Lung (tissue), 12 donors: ENCODE results near the gene C9orf152. TPM values are rescaled to one million over a fixed set of nuclear protein-coding genes. Genes with fewer than 3 reads are reported as not detected.
A peak's percentile ranks its signal among the peaks of the same experiment; 100 is the strongest.

Source experiments
- ATAC-seq: fragments of 200-7000 bp; cut with Tn5 transposase; one replicate; pipeline ENCODE4 v1.9.1; 2020; ENCODE audit warnings: moderate number of reproducible peaks; ENCODE audit not compliant: insufficient read depth, low FRiP score
- DNase-seq, 3 donors: peaks; one replicate each; pipeline ENCODE4 v3.0.0-alpha.2; 2013 to 2017
- H3K27ac ChIP-seq, 2 donors: one replicate each; pipeline ENCODE4 v1.5.1; 2013; ENCODE audit warnings: mild to moderate bottlenecking in 2 of 2, moderate library complexity in 2 of 2, control low read depth in 1 of 2, inconsistent platforms in 1 of 2, low read depth in 1 of 2, low read length in 1 of 2
- H3K27me3 ChIP-seq, 3 donors: one replicate each; pipeline ENCODE4 v1.5.1; 2013; ENCODE audit warnings: low read length in 2 of 3; ENCODE audit not compliant: control insufficient read depth in 3 of 3, insufficient read depth in 3 of 3
- H3K36me3 ChIP-seq, 4 donors: one replicate each; pipeline ENCODE4 v1.5.1; 2013; ENCODE audit warnings: low read length in 4 of 4, mild to moderate bottlenecking in 1 of 4, moderate library complexity in 1 of 4; ENCODE audit not compliant: control insufficient read depth in 4 of 4, insufficient read depth in 4 of 4
- H3K4me1 ChIP-seq, 5 donors: one replicate each; pipeline ENCODE4 v1.5.1; 2013; ENCODE audit warnings: low read length in 5 of 5, mild to moderate bottlenecking in 2 of 5, moderate library complexity in 1 of 5; ENCODE audit not compliant: control insufficient read depth in 5 of 5, insufficient read depth in 5 of 5
- H3K4me3 ChIP-seq: one replicate; pipeline ENCODE4 v1.5.1; 2013; ENCODE audit warnings: mild to moderate bottlenecking, control low read depth, moderate library complexity
- H3K9ac ChIP-seq, 2 donors: one replicate each; pipeline ENCODE4 v1.5.1; 2013; ENCODE audit warnings: low read length in 2 of 2, control low read depth in 1 of 2; ENCODE audit not compliant: insufficient read depth in 1 of 2
- H3K9me3 ChIP-seq, 4 donors: one replicate each; pipeline ENCODE4 v1.5.1; 2013; ENCODE audit warnings: low read length in 3 of 4, mild to moderate bottlenecking in 1 of 4, moderate library complexity in 1 of 4; ENCODE audit not compliant: control insufficient read depth in 4 of 4, insufficient read depth in 3 of 4
- WGBS, 2 donors: extraction: QIAGEN DNeasy Blood & Tissue Kit; methylation state at CpG; one replicate each; pipeline ENCODE4 v1.1.7; 2013; 5-methylcytosine and 5-hydroxymethylcytosine counted together
- polyA plus RNA-seq, 2 donors: library from polyadenylated mRNA; stranded (reverse); fragments of 200-250 nt; gene quantifications; one replicate each; pipeline ENCODE4 v1.2.1, GENCODE V29; 2013
- total RNA-seq, 2 donors: library from RNA; depleted of rRNA in 1 of 2; stranded (reverse); fragments of >200 nt in 1 of 2; gene quantifications; one replicate each; pipeline ENCODE4 v1.2.1, GENCODE V29; 2014 to 2021
- TF ChIP-seq, protein P1 (sequence below): IDR thresholded peaks from 2 replicates; pipeline ENCODE4 v1.5.1; 2012; ENCODE audit warnings: mild to moderate bottlenecking; ENCODE audit errors: control extremely low read depth, extremely low read depth
- donor health status: control.
- donor health status: control.
- donor health status: Bipolar disorder and iron deficiency.
- donor health status: healthy.
- donor health status: DM: yes; HTN: yes; CAD: no.

The C9orf152 gene
- total and polyA plus RNA-seq, 4 donors, result 4.2 to 16.8 (median 11.2) TPM

DNA sequence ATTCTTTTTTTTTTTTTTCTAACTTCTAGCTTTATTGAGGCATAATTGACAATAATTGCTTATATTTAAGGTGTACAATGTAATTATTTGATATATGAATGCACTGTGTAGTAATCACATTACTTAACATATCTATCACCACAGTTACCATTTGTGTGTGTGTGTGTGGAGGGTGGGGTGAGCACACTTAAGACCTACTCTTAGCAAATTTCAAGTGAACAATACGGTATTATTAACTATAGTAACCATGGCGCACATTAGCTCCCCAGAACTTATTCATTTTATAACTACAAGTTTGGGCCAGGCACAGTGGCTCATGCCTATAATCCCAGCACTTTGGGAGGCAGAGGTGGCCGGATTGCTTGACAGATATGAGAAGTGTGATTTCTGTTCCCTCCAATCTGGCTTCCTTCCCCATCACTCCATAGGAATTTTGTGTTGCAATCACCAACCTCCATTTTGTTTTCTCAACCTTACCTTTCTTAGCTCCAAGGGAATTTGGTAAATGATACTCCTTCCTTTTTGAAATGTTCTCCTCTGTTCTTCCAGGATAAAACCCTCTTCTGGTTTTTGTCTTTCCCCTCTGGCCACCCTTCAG is 33.4 kb upstream of the C9orf152 start:
- TF ChIP-seq, protein P1, sequence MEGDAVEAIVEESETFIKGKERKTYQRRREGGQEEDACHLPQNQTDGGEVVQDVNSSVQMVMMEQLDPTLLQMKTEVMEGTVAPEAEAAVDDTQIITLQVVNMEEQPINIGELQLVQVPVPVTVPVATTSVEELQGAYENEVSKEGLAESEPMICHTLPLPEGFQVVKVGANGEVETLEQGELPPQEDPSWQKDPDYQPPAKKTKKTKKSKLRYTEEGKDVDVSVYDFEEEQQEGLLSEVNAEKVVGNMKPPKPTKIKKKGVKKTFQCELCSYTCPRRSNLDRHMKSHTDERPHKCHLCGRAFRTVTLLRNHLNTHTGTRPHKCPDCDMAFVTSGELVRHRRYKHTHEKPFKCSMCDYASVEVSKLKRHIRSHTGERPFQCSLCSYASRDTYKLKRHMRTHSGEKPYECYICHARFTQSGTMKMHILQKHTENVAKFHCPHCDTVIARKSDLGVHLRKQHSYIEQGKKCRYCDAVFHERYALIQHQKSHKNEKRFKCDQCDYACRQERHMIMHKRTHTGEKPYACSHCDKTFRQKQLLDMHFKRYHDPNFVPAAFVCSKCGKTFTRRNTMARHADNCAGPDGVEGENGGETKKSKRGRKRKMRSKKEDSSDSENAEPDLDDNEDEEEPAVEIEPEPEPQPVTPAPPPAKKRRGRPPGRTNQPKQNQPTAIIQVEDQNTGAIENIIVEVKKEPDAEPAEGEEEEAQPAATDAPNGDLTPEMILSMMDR, result no peak
- H3K9me3 ChIP-seq, result no peaks in the 10 kb centered on the region
- ATAC-seq, result no peak
- no peaks in the 10 kb centered on the region for H3K27me3 ChIP-seq
- H3K4me3 ChIP-seq, result no peak overlapping the region
- H3K36me3 ChIP-seq, result peaks cover 0 to 10% (median 7%) of the 10 kb centered on the region in 4 donors
- DNase-seq, result no peak
- no peak overlapping the region for H3K27ac ChIP-seq
- no peaks in the 10 kb centered on the region for H3K4me1 ChIP-seq
- H3K9ac ChIP-seq, result no peak overlapping the region
- WGBS, 2 donors, result 83 to 86% methylated on average over 3 of the region's 3 CpGs

DNA sequence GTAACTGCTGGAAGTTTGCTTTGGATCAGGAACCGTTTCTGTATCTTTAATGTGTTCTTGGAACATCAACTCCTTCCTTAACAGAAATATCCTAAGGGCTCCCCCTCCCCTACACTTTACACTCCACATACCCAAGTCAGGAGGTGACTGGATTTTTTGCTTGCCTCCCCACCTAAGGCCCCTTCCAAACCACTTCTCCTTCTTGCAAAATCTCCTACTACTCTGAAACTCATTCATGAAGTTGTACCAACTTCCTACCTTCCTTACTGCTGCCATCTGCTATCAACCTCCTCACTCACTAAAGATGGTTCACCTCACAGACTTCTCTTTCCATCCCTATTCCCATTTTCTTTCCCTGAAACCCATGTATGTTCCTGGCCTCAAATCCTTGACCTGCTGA is 32.2 kb upstream of the C9orf152 start:
- peaks cover 0 to 6% (median 3%) of the 10 kb centered on the region in 4 donors for H3K36me3 ChIP-seq
- no peaks in the 10 kb centered on the region for H3K9me3 ChIP-seq
- no peak for DNase-seq
- no peak for ATAC-seq
- TF ChIP-seq, protein P1, result no peak
- no peaks in the 10 kb centered on the region for H3K27me3 ChIP-seq
- WGBS, 2 donors, result 45 to 75% methylated on average over 1 of the region's 1 CpG
- H3K4me3 ChIP-seq, result no peak overlapping the region
- H3K27ac ChIP-seq, result no peak overlapping the region
- H3K9ac ChIP-seq, result no peak overlapping the region
- no peaks in the 10 kb centered on the region for H3K4me1 ChIP-seq

DNA sequence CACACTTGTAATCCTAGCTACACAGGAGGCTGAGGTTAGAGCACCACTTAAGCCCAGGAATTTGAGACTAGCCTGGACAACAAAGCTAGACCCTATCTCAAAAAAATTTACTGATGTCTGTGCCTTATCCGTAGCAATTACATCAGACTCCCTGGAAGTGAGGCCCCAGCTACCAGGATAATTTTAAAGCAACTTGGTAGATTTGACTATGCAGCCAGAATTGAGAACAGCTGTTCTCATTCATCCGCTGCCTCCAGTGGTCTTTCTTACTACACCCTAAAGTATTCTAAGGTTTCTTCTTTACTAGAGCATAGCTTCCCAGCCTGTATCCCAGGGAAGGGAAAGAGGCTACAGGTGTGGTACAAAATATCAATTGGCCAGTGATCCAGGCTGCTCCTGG is 20.4 kb upstream of the C9orf152 start:
- H3K9me3 ChIP-seq, result no peaks in the 10 kb centered on the region
- H3K4me1 ChIP-seq, result no peaks in the 10 kb centered on the region
- no peak overlapping the region for H3K4me3 ChIP-seq
- H3K27me3 ChIP-seq, result no peaks in the 10 kb centered on the region
- 80 to 87% methylated on average over 2 of the region's 2 CpGs for WGBS, 2 donors
- no peak overlapping the region for H3K27ac ChIP-seq
- TF ChIP-seq, protein P1, result no peak
- DNase-seq (peak in 1 of 3 donors; percentile 58), ATAC-seq (no peak)
- no peaks in the 10 kb centered on the region for H3K36me3 ChIP-seq
- H3K9ac ChIP-seq, result no peak overlapping the region

DNA sequence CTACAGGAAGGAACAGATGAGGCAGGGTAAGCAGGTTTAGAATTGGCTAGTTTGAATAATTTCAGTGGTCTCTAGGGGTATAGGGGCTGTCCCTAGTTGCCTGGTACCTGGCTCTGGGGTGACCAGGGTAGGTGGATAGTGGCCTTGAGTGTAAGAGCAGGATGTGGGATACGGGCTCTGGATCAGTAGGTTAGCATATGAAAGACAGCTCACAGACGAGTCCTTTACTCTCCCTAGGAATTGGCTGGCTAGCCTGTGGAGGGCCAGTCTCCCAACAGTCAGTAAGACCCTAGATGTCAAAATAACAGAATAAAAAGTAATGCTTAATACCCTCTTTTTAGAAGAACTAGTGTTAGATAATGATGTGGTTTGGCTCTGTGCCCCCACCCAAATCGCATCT is 16.6 kb upstream of the C9orf152 start:
- no peak for DNase-seq
- no peak overlapping the region for H3K4me3 ChIP-seq
- no peaks in the 10 kb centered on the region for H3K9me3 ChIP-seq
- ATAC-seq, result no peak
- H3K27me3 ChIP-seq, result no peaks in the 10 kb centered on the region
- H3K9ac ChIP-seq, result no peak overlapping the region
- no peak overlapping the region for H3K27ac ChIP-seq
- TF ChIP-seq, protein P1, result no peak
- no peaks in the 10 kb centered on the region for H3K36me3 ChIP-seq
- WGBS, 2 donors, result 92 to 93% methylated on average over 3 of the region's 3 CpGs
- H3K4me1 ChIP-seq, result no peaks in the 10 kb centered on the region
